Embryonic facial prominence (tissue), 1 donor: ENCODE results near the gene DCP1B.
A peak's percentile ranks its signal among the peaks of the same experiment; 100 is the strongest.
"Not testable (repeated sequence)": the region's sequence is repeated elsewhere in the genome, so short reads cannot be mapped to it uniquely, and the experiment has no call there.

Experiments used
- DNase-seq: peaks from one replicate; pipeline ENCODE4 v3.0.0-alpha.2; 2016; ENCODE audit errors: extremely low spot score

The DCP1B gene

DNA sequence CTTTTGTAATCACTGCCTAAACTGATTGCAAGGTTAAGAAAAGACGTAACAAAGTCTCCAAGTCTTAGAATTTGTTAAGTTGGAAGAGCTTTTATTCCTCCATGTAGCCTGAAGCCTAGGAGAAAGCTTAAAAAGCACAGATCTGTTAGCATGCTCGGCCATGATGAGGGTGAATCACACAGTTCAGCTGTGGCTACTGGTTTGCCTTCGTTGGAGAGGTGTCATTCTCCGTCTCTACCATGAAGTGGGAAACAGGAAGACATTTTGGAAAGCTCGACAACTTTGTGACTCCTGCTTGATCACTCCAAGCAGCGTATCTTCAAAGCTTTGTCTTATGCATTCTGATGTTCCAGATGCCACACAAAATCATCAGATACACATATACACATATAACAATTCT lies 27.1 kb downstream of the DCP1B start:
- DNase-seq: no peak

DNA sequence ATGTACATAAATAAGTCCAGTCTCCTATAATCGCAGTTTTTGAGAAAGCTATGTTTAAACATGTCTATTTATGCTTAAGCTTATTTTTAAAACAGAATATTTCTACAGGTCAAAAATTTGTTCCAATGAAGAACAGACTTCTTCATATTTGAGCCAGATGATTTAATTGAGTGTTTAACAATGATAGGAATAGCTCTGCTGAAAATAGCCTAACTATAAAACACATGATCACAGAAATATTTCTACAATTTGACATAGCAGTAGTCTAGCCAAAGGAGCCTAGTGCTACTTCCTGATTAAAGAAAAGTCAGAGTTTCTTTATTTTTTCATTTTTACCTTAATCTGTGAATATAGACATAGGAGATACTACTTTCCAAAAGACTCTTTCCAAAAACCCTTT lies 29.4 kb downstream of the DCP1B start:
- DNase-seq: no peak

DNA sequence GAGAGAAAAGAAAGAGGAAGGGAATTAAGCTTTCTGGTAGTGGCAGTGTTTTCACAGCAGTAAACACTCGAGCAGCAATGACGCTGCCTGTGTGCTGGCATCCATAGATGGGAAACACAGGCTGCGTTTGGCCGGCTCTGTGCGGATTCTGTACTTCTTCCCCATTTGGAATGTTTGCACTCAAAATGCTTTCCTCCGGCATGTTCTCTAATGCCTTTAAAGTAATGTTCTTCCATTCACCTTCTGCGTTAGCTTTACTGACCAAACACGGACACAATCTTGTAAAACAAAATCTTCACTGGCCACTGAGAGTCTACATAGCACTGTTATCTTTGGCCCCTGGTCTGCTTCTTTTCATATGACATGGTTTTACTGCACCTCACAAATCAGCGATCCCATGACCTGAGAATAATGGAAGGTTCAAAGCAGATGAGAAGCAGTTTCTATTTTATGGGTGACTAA lies 31.4 kb downstream of the DCP1B start:
- no peak for DNase-seq

DNA sequence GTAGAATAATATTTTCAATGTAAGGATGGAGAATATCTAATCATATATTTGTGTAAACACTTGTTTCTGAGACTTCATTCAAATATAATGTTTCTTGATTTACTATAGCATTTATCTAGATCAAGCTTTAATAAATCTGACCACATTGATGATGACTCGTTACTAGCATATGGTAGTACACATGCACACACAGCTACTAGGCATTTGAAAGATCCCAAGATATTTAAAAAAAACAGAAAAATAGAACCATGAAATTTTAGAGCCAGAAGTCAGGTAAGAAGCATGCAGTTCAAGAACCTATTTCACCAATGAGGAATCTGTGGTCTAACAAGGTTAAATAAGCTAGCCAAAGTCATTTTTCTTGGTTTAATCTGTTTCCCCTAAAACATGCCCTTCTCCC lies 32.0 kb downstream of the DCP1B start:
- no peak for DNase-seq

DNA sequence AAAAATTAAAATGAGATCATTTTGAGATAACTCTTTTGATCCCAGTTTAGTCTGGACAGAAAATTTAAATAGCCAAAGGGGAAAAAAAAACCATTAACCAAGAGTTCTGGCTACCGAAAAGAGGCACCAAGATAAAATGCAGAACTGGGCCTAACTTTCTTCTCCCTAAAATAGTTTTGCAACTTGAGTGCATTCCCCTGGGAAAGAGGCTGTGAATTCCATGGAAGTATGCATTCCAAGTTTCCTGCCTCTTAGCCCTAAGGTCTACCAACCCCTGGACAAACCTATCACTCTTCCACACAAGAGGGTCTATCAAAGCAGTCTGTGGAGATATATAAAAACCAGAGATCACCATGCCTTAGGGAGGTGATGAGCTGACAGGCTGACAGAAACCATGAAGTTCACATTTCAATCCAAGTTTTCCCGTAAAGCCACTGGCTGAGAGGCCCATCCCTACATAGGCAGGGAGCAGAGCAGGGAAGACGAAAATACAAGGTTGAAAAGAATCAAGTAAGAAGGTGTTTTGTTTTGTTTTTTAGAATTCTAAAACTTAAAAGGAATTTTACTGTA lies 33.8 kb downstream of the DCP1B start:
- DNase-seq: no peak

DNA sequence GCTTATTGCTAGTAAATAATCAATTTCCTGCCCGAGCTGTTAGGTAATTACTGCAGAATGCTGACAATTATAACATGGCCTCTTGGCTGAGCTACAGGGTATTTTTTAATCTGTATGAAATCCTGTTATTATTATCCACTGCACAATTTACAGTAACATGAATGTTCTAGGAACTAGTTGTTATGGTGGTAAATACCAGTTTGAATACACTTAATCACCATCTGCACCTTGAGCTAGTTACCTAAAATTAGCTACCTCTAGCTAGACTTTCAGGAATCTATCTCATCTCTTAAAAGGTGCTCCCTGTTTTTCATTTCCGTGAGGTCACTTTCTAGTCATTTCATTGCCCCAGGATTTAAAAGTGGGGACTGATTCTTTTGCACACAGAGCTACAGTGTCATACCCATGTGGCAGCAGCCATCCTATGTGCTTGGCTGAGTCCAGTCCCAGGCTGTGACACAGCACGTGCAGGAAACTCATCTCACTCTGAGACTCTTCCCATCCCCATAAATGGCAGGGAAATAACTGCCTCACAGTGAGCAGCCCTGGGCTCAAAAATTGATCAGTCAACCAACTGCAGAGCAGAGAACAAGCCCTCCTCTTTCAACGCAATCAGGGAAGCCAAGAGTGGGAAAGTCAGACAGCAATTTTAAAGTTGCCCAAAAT lies 37.6 kb downstream of the DCP1B start:
- DNase-seq: no peak

DNA sequence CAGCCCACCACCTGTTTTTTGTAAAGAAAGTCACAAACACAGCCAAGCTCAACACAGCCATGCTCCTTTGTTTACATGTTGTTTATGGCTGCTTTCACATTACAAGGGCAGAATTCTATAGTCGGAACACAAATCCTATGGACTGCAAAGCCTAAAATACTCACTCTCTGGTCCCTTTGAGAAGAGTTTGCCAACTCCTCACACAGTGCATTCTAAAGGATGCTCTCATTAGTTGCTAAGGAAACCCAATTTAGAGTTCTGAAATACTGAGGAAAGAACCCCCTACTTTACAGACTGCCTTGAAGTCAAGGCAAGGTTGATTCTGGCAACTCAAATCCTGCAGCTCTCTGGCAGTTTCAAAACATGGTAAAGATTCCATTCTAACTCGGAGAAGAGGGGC lies 38.3 kb downstream of the DCP1B start:
- DNase-seq: no peak

DNA sequence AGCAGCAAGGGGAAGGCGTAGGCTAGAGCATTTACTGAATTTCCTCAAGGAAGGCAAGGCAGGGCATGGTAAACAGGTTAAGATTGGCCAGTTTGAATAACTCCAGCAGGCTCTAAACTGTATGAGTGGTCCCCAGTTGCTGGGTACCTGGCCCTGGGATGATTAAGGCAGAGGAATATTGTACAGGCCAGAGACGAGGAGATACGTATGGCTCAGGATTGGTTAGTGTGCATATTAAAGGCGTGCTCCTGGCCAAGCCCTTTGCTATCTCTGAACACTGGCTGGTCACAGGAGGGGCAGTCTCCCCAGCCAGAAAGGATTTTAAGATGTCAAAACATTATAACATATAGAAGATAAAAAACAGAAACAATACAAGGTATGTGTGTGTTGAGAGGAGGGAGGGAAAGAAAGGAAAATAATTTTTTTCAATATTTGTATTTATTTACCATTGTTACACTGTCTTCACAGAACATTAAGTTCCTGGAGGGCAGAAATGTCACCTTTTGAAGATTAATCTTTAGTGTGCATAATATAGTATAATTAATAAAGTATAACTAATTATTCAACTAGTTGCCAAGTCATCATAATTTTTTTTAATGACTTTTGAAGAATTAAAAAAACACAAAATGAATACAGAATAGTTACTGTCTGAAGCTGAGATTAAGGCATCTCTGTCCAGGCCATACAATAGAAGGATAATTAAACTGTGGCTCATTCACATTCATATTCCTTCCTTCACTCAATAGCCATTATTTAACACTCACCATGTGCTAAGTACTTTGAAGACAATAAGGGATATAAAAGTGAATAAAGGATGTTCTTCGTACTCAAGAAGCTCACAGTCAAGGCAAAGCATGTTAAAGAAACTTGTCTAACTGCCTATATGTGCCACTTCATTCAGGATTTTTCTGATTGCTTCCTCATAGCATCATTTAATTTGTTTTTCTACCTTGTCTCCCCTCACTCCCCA lies 41.9 kb downstream of the DCP1B start:
- DNase-seq: no peak

DNA sequence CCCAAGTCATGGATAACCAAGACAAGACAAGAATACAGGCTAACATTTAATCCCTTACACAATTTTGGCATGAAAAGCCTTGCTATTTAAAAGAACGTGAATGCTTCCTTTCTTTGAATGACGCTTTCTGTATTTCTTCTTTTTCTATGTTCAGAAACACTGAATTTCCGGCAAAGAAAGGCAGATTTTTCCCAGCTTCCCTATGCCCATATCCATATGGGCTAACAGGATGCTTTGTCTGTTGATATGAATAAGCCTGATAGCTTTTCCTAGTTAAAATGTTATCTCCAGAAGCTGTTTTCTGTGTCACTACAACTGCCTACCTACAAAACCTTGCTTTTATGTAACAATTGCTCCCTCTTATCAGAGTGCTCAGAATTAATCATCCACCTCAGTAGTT lies 47.5 kb downstream of the DCP1B start:
- no peak for DNase-seq

DNA sequence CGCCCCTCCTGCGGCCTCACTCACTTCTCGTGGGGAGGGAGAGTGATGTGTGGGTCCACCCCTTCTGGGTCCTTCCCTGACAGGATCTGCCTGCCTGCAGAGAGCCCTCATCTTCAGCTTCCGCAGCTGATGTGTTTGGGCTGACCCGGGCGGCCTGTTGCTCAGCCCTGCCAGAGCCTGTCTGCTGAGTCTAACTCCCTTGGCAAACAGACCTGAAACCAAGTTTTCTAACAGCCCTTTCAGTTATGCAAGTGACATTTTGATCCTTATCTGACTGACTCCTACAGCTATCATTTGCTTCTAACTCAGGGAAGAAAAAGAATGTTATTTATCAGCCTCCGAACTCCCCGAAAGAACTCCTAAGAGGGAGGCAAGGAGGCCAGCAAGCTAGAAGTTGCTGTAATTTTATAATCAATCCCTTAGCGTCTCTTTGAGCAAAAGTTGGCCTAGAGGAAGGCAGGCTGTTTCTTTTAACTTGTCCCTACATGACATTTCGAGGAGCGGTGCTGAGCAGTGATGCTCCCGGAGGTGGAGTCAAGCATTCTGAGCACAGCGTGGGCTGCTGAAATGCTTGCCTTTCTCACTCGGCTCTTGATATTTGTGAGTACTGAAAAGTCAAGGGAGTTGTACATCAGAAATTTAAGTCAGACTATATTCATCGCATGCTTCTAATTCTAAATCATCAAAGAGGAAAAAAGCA lies 54.3 kb downstream of the DCP1B start:
- no peak for DNase-seq

DNA sequence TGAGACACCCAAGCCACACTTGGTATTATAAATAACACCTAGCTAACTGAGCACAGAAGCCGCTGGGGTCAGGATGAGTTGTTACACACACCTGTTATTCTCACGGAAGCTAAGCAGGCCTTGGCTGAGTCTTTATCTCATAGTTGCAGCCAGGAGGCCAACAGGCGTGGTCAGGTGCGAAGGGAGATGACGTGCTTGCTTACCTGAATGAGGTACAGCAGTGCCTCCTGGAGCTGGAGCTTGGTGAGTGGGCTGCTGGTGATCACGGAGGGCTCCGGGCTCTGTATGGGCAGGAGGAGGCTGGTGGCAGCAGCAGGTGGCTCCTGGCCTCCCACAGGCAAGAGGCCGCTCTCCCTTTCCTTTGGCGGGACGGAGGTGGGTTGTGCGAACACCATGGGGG lies 55.4 kb downstream of the DCP1B start:
- no peak for DNase-seq

DNA sequence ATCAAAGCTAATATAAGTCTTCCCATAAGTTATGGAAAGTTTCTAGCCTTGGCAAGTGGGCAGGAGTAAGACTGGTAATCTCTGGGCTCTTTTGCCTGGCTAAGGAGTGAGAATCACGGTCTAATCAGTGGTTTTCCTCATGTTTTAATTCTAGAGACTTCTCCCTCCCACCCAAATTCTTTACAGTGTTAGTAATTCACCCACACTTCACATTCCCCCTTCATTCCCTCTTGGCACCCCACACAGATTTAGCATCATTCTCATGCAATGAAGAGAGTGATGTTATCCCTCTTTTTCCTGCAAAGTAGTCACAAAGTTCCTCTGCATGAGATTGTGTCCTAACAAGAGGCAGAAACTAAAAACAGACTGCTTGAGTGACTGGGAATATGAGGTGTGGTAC lies 57.2 kb downstream of the DCP1B start:
- DNase-seq: no peak

DNA sequence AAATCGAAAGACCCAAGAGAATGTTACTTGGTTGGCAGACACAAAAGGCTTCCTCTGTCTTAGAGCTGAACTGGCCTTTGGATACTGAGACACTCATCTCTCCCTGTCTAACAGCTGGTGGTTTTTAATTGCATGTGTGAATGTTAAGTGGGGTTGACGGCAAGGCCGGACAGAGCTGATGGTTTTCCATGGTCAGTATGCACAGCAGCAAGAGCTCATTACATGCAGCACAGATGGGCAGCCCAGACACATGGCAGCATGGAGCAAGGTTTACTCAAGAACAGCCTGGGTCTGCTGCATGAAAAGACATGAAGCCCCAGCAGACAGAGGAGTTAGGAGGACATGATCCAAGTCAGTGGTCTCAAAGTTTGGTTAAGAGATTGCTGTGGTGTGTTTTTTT lies 58.0 kb downstream of the DCP1B start:
- no peak for DNase-seq

DNA sequence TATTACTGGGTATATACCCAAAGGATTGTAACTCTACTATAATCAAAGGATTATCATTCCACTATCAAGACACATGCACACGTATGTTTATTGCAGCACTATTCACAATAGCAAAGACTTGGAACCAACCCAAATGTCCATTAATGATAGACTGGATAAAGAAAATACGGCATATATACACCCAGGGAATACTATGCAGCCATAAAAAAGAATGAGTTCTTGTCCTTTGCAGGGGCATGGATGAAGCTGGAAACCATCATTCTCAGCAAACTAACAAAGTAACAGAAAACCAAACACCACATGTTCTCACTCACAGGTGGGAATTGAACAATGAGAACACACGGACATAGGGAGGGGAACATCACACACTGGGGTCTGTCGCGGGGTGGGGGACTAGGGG lies 58.8 kb downstream of the DCP1B start:
- DNase-seq: not testable (repeated sequence)

DNA sequence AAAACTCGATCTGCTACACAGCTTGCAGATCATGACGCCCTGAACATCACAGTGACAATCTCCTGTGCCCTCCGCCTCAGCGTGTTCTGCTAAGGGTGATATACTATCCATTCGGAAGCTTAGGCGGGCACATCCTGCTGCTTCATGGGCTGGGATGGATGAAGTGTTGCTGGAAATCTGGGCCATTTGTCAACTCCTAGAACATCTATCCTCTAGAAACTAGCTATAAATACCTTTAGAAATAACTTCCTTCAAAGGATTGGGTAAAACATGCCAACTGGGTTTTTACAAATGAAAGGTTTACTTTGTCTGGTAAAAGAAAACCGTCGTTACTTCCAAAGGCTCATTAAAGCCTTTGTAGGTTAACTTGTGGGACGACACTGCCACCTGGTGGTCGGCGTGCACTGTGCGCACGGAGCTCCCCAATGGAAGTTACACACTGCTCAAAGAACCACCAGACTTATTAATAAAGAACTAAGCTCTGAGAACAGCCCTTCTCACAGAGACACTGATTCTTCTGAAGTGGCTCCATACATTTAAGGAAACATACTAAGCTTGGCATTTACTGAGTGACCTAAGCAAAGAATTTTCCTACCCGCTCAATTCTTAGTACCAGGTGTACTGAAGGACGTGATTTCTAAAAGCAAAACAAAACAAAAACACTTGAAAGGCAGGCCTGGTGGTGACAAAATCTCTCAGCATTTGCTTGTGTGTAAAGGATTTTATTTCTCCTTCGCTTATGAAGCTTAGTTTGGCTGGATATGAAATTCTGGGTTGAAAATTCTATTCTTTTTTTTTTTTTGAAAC lies 64.3 kb downstream of the DCP1B start:
- peak; percentile 58 for DNase-seq

DNA sequence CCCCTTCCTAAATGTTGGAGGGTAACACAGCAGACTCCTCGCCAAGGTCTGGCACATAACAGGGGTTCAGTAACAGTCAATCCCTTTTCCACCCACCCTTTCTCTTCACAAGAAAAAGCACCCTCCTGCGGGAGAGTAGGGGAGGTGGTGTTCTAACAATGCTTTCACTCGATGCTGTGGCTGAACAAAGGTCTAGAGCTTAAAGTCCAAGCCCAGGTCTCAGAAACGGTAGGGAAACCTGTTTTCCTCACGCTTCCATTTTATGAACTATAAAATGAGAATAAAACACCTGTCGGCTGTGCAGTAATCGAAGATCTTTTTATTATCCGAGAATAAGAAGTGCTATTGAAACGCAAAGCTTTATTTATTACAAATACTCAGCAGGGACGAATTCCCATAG lies 64.9 kb downstream of the DCP1B start:
- no peak for DNase-seq

DNA sequence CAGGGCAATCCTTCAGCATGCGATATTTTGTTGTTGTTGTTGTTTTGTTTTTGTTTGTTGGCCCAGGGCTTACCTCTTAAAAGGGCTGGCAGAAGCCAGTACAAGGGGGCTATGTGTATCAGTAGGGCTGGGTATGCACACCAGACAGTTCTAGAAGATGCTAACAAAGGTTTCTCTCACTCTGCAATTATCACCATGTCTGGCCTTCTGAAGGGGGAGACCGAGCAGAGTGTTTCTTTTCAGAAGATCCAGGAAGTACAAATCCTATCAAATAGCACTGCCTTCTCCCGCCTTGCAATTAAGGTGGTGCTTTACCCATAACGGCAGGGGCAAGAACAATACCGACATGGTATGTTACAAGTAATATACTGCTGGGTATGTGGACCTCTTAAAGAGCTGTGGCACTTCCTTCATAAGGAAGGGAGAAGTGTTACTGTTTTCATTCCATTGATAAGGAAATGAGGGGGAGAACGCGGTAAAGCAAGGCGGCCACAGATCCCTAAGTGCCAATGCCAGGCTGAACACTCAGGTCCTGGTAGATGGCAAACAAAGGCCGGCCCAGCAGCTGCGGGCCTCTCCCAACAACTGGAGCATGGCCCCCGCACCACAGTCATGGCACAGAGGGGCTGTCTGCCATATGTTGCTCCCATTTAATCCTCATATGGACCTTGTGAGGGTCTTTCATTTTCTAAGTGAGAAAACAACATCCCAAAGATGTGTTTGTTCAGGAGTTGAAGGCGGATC lies 66.6 kb downstream of the DCP1B start:
- DNase-seq: no peak

DNA sequence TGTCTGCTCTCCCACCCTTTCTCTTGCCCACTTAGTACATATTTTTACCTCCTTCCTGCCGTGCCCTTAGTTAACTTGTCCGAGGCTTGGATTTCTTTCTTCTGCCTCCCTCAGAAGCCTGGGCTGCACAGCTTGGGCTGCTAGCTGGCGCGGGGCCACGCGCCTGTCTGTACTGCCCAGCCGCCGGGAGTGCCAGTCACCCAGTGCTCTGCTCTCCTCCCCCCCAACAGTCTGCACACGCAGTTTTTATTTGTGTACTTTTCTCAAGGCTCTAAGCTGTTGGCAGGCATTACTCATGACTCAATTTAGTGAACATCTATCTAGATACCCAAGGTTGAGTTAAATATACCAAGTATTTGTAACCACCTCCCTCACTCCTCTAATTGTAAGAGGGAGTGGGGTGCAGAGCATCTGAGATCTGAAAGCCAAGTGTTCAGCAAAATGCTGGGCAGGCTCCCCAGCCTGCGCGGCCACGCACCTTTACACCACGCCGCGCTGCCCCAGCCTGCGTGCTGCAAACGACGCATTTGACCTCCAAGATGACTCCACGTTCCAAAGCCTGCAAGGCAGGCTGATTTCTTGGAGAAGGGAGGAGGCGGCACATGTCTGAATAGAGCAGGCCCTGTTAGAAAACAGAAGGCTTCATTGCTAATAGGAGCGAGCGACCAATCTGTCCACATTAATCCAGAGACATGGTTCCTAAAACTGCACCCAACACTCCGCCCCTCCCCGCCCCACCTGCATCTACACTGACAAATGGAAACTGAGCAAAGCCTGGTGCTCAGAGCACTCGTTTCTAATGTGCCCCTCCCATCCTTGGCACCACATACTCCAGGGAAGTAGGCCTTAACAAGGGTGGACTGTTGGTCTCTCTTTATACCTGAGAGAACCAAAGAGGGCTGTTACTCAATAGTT lies 67.6 kb downstream of the DCP1B start:
- no peak for DNase-seq

DNA sequence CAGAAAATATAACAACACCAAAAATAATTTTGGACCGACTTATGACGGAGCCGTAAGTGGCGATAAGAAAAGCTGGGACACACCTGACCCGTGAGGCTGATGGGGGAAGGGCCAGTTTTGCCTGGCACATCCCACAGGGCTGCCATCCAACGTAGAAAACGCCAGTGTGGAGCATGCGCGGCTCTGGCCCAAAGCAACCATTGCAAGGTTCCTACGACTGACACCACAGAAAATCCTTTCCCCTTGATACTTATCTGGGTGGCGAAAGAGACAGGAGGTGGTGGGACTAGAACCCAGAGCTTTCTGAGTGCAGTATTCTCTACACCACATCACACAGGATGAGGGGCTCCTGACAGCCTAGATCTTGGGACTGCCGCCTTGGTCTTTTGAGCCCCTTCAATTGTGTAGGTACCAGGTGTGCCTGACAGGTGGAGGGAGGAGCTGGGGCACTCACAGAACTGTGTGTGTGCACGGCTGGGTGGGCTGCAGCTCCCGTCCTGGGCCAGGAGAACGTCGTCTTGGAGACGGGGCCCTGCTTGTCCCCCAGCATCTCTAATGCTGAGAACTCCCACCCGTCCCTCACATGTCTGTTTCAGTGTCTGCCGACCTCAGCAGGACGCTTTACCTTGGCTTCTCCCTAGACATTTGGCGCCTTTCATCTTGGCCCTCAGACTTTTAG lies 68.4 kb downstream of the DCP1B start:
- DNase-seq: no peak
